ENCODE data around the gene WDR36.

Gene WDR36

GRCh38 chr5:111074244-111074643, 17.9 kb upstream of the WDR36 start:
- no peak for DNase-seq (ENCODE audit: low read depth, low spot score)
- no peak overlapping the region for H3K4me3 ChIP-seq (ENCODE audit: low read depth, low read length)
- TF ChIP-seq CTCF (IDR thresholded peaks at IDR 0.05; ENCODE audit: low read depth, low read length), result no peak
- in situ Hi-C loops (cut with HindIII; ENCODE audit: low sequenced_read_pairs), result no loop called here

- H3K4me3 ChIP-seq (ENCODE audit: low read depth, low read length), result no peak overlapping the region
- peak; percentile 75 for DNase-seq (ENCODE audit: low read depth, low spot score)
- no peak for TF ChIP-seq CTCF (IDR thresholded peaks at IDR 0.05; ENCODE audit: low read depth, low read length)
- in situ Hi-C loops (cut with HindIII; ENCODE audit: low sequenced_read_pairs), result no loop called here
Measured at GRCh38 chr5:111075520-111075919, 16.6 kb upstream of the WDR36 start.

GRCh38 chr5:111076091-111076490, 16.1 kb upstream of the WDR36 start:
- in situ Hi-C loops (cut with HindIII; ENCODE audit: low sequenced_read_pairs), result no loop called here
- no peak overlapping the region for H3K4me3 ChIP-seq (ENCODE audit: low read depth, low read length)

GRCh38 chr5:111077678-111078077, 14.5 kb upstream of the WDR36 start:
- in situ Hi-C loops (cut with HindIII; ENCODE audit: low sequenced_read_pairs), result no loop called here
- H3K4me3 ChIP-seq (ENCODE audit: low read depth, low read length), result no peak overlapping the region
- TF ChIP-seq CTCF (IDR thresholded peaks at IDR 0.05; ENCODE audit: low read depth, low read length), result no peak
- no peak for DNase-seq (ENCODE audit: low read depth, low spot score)

More at GRCh38 chr5:111076091-111076490, 16.1 kb upstream of the WDR36 start:
- TF ChIP-seq CTCF (IDR thresholded peaks at IDR 0.05; ENCODE audit: low read depth, low read length), result no peak
- DNase-seq (ENCODE audit: low read depth, low spot score), result no peak

- DNase-seq (ENCODE audit: low read depth, low spot score), result no peak
- no peak overlapping the region for H3K4me3 ChIP-seq (ENCODE audit: low read depth, low read length)
- no peak for TF ChIP-seq CTCF (IDR thresholded peaks at IDR 0.05; ENCODE audit: low read depth, low read length)
- in situ Hi-C loops (cut with HindIII; ENCODE audit: low sequenced_read_pairs), result no loop called here
Measured at GRCh38 chr5:111079846-111080245, 12.3 kb upstream of the WDR36 start.

GRCh38 chr5:111083323-111083722, 8.8 kb upstream of the WDR36 start:
- no peak for DNase-seq (ENCODE audit: low read depth, low spot score)
- in situ Hi-C loops (cut with HindIII; ENCODE audit: low sequenced_read_pairs), result no loop called here
- TF ChIP-seq CTCF (IDR thresholded peaks at IDR 0.05; ENCODE audit: low read depth, low read length), result no peak
- no peak overlapping the region for H3K4me3 ChIP-seq (ENCODE audit: low read depth, low read length)

GRCh38 chr5:111095982-111096381, 3.8 kb downstream of the WDR36 start:
- TF ChIP-seq CTCF (IDR thresholded peaks at IDR 0.05; ENCODE audit: low read depth, low read length), result no peak
- H3K4me3 ChIP-seq (ENCODE audit: low read depth, low read length), result no peak overlapping the region
- DNase-seq (ENCODE audit: low read depth, low spot score), result no peak
- in situ Hi-C loops (cut with HindIII; ENCODE audit: low sequenced_read_pairs), result no loop called here
